ENCODE results near the gene BUB3.

DNA sequence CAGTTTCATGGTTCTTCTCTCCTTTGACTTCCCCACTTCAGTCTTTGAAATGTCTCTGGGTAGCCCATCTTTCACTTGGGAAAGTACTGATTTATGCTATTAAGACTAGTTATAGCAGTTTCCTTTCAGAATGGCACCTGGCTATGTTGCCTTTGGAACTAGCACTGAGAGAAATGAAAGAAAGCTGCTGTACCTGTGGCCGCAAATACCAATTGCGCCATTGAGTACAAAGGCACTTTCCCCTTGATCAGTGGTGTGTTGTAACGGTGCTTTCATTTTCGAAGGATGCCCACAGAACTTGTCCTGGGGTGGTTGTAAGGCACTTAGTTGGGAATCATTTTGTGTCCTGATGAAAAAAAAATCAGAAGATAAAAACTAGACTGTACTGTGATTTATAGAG, 16.8 kb downstream of the BUB3 start:
- TF ChIP-seq GABPB1 (CRISPR knock-in tag; IDR thresholded peaks at IDR 0.05) = no peak
- TF ChIP-seq CREB1 (CRISPR knock-in tag; IDR thresholded peaks at IDR 0.05) = no peak
- TF ChIP-seq ATF2 (CRISPR knock-in tag; IDR thresholded peaks at IDR 0.05; ENCODE audit: borderline replicate concordance, low read depth) = no peak
- TF ChIP-seq, protein P1, sequence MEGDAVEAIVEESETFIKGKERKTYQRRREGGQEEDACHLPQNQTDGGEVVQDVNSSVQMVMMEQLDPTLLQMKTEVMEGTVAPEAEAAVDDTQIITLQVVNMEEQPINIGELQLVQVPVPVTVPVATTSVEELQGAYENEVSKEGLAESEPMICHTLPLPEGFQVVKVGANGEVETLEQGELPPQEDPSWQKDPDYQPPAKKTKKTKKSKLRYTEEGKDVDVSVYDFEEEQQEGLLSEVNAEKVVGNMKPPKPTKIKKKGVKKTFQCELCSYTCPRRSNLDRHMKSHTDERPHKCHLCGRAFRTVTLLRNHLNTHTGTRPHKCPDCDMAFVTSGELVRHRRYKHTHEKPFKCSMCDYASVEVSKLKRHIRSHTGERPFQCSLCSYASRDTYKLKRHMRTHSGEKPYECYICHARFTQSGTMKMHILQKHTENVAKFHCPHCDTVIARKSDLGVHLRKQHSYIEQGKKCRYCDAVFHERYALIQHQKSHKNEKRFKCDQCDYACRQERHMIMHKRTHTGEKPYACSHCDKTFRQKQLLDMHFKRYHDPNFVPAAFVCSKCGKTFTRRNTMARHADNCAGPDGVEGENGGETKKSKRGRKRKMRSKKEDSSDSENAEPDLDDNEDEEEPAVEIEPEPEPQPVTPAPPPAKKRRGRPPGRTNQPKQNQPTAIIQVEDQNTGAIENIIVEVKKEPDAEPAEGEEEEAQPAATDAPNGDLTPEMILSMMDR (IDR thresholded peaks at IDR 0.05) = no peak
- TF ChIP-seq NR3C1 (CRISPR knock-in tag; conservative IDR thresholded peaks at IDR 0.05; ENCODE audit: low read depth) = no peak
- TF ChIP-seq ZNF671 (CRISPR knock-in tag; IDR thresholded peaks at IDR 0.05) = no peak
- no peak for TF ChIP-seq NR2C2 (CRISPR knock-in tag; IDR thresholded peaks at IDR 0.05)
- TF ChIP-seq, protein P2, sequence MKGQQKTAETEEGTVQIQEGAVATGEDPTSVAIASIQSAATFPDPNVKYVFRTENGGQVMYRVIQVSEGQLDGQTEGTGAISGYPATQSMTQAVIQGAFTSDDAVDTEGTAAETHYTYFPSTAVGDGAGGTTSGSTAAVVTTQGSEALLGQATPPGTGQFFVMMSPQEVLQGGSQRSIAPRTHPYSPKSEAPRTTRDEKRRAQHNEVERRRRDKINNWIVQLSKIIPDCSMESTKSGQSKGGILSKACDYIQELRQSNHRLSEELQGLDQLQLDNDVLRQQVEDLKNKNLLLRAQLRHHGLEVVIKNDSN (CRISPR knock-in tag; IDR thresholded peaks at IDR 0.05) = no peak
- no peak for TF ChIP-seq NFATC4 (CRISPR knock-in tag; IDR thresholded peaks at IDR 0.05)
- TF ChIP-seq SP1 (CRISPR knock-in tag; conservative IDR thresholded peaks at IDR 0.05) = no peak
- TF ChIP-seq FOXK1 (CRISPR knock-in tag; IDR thresholded peaks at IDR 0.05) = no peak
